Breast epithelium (tissue), 4 donors: ENCODE measurements around the gene PRTN3. TPM values are rescaled to one million over a fixed set of nuclear protein-coding genes. Genes with fewer than 3 reads are reported as not detected.

ENCODE experiments used
- DNase-seq, 2 donors: peaks; one replicate each; pipeline ENCODE4 v3.0.0-alpha.2; 2019; ENCODE audit warnings: low spot score in 2 of 2
- H3K27ac ChIP-seq, 2 donors: fragments of 200-600 bp; sonication (generic) in 1 of 2; one replicate each; pipeline ENCODE4 v1.5.1; 2016 to 2019; ENCODE audit warnings: mild to moderate bottlenecking in 1 of 2
- H3K27me3 ChIP-seq, 2 donors: fragments of 200-600 bp; sonication (generic) in 1 of 2; one replicate each; pipeline versions ENCODE4 v1.5.1 to v1.6.0; 2017 to 2019; ENCODE audit warnings: control low read depth in 1 of 2, mild to moderate bottlenecking in 1 of 2
- H3K36me3 ChIP-seq: fragments of 200-600 bp; one replicate; pipeline ENCODE4 v1.5.1; 2019
- H3K4me1 ChIP-seq, 2 donors: fragments of 200-600 bp; sonication (generic); one replicate each; pipeline ENCODE4 v1.5.1; 2016 to 2019; ENCODE audit warnings: control low read depth in 1 of 2
- H3K4me3 ChIP-seq, 3 donors: fragments of 200-600 bp; sonication (generic); 1 replicate in 2 of 3; 2 replicates in 1 of 3; pipeline ENCODE4 v1.5.1; 2016 to 2019; ENCODE audit warnings: mild to moderate bottlenecking in 3 of 3, moderate library complexity in 2 of 3
- H3K9me3 ChIP-seq, 2 donors: fragments of 200-600 bp; sonication (generic) in 1 of 2; one replicate each; pipeline ENCODE4 v1.5.1; 2016 to 2019; ENCODE audit warnings: control low read depth in 1 of 2
- POLR2A ChIP-seq: fragments of 450-650 bp; IDR thresholded peaks from one replicate; pipeline ENCODE4 v1.6.1; 2016; ENCODE audit warnings: antibody characterized with exemption, mild to moderate bottlenecking, moderate library complexity
- POLR2AphosphoS5 ChIP-seq, 3 donors: sonication (generic); formaldehyde crosslinking; IDR thresholded peaks; one replicate each; pipeline ENCODE4 v1.6.1; 2017; ENCODE audit warnings: antibody characterized with exemption in 3 of 3
- intact Hi-C: fragments of 100-400 bp; cut with DNase I; formaldehyde crosslinking; loops from one replicate; pipeline ENCODE4 v1.15.1; 2023; ENCODE audit warnings: low total_unique reads
- total RNA-seq, 3 donors: library from RNA; depleted of rRNA; stranded (reverse); fragments of >200 nt; gene quantifications; one replicate each; pipeline ENCODE4 v1.1.0, GENCODE V29; 2016
- TF ChIP-seq, protein P1 (sequence below), 3 donors: fragments of 450-650 bp; IDR thresholded peaks; one replicate each; pipeline ENCODE4 v1.5.1; 2016 to 2017; ENCODE audit warnings: antibody characterized with exemption in 3 of 3, mild to moderate bottlenecking in 3 of 3, moderate library complexity in 3 of 3

Gene PRTN3
- total RNA-seq, 3 donors from 2014 or later = 0.44 to 1.1 TPM; not detected in 1

DNA sequence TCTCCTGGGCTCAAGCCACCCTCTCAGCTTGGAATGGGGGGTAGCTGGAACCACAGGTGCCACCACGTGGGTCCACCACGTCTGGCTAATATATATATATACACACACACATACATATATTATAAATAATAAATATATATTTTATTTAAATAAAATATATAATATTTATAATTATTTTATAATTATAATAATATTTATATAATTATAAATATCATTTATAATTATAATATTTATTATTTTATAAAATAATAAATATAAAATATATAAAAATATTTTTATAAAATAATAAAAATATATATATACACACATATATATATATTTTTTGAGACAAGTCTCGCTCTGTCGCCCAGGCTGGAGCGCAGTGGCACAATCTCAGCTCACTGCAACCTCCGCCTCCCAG is 13.8 kb downstream of the PRTN3 start:
- DNase-seq = no peak
- no peaks in the 10 kb centered on the region for H3K9me3 ChIP-seq
- no peak overlapping the region for H3K27ac ChIP-seq
- no peaks in the 10 kb centered on the region for H3K4me1 ChIP-seq
- peaks cover 6 to 21% of the 10 kb centered on the region in 2 donors for H3K27me3 ChIP-seq
- intact Hi-C loops = no loop called here
- no peak overlapping the region for H3K4me3 ChIP-seq
- no peaks in the 10 kb centered on the region for H3K36me3 ChIP-seq
- TF ChIP-seq, protein P1, sequence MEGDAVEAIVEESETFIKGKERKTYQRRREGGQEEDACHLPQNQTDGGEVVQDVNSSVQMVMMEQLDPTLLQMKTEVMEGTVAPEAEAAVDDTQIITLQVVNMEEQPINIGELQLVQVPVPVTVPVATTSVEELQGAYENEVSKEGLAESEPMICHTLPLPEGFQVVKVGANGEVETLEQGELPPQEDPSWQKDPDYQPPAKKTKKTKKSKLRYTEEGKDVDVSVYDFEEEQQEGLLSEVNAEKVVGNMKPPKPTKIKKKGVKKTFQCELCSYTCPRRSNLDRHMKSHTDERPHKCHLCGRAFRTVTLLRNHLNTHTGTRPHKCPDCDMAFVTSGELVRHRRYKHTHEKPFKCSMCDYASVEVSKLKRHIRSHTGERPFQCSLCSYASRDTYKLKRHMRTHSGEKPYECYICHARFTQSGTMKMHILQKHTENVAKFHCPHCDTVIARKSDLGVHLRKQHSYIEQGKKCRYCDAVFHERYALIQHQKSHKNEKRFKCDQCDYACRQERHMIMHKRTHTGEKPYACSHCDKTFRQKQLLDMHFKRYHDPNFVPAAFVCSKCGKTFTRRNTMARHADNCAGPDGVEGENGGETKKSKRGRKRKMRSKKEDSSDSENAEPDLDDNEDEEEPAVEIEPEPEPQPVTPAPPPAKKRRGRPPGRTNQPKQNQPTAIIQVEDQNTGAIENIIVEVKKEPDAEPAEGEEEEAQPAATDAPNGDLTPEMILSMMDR (IDR thresholded peaks at IDR 0.05) = no peak
- TF ChIP-seq POLR2AphosphoS5 (IDR thresholded peaks at IDR 0.05) (no peak), POLR2A (no peak)

DNA sequence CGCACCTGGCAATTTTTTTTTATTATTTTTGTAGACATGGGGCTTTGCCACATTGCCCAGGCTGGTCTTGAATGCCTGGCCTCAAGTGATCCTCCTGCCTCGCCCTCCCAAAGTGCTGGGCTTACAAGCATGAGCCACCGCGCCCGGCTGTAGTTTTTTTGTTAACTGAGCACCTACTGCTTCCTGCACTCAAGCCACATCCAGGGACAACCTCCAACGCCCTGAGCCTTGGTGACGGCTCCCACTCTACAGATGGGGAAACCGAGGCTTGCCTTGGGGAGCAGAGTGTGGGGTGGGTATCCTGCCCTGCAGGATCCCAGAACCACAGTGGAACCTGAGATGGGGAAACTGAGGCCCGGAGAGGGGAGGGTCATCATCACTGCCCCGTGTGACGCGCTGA is 14.3 kb downstream of the PRTN3 start:
- no peak for DNase-seq
- H3K4me1 ChIP-seq = peaks cover 0 to 2% of the 10 kb centered on the region in 2 donors
- no peaks in the 10 kb centered on the region for H3K36me3 ChIP-seq
- no peaks in the 10 kb centered on the region for H3K9me3 ChIP-seq
- intact Hi-C loops = loop anchor here (5.0 kb wide), 2 partner anchors 62 to 127 kb away; partner anchors contain the start of genes KISS1R and WDR18
- H3K4me3 ChIP-seq = no peak overlapping the region
- no peak overlapping the region for H3K27ac ChIP-seq
- TF ChIP-seq, protein P1 (IDR thresholded peaks at IDR 0.05) = no peak
- TF ChIP-seq POLR2AphosphoS5 (IDR thresholded peaks at IDR 0.05) = no peak
- no peak for TF ChIP-seq POLR2A
- H3K27me3 ChIP-seq = peaks cover 6 to 21% of the 10 kb centered on the region in 2 donors

DNA sequence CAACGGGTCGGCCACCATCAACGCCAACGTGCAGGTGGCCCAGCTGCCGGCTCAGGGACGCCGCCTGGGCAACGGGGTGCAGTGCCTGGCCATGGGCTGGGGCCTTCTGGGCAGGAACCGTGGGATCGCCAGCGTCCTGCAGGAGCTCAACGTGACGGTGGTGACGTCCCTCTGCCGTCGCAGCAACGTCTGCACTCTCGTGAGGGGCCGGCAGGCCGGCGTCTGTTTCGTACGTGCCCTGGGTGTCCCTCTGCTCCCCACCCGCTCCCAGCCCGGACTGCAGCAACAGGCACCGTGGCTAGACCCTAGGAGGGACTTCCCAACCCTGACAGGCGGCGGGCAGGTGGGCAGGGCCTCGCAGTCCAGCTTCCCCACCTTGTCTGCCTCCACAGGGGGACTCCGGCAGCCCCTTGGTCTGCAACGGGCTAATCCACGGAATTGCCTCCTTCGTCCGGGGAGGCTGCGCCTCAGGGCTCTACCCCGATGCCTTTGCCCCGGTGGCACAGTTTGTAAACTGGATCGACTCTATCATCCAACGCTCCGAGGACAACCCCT is 14.8 kb downstream of the PRTN3 start:
- no peaks in the 10 kb centered on the region for H3K36me3 ChIP-seq
- TF ChIP-seq POLR2AphosphoS5 (IDR thresholded peaks at IDR 0.05) = no peak
- TF ChIP-seq, protein P1 (IDR thresholded peaks at IDR 0.05) = no peak
- no peak for TF ChIP-seq POLR2A
- no peaks in the 10 kb centered on the region for H3K9me3 ChIP-seq
- DNase-seq = no peak
- no peak overlapping the region for H3K27ac ChIP-seq
- peaks cover 0 to 7% of the 10 kb centered on the region in 2 donors for H3K4me1 ChIP-seq
- intact Hi-C loops = loop anchor here (5.0 kb wide), 2 partner anchors 62 to 127 kb away; partner anchors contain the start of genes KISS1R and WDR18
- H3K27me3 ChIP-seq = peaks cover 9 to 21% of the 10 kb centered on the region in 2 donors
- no peak overlapping the region for H3K4me3 ChIP-seq

DNA sequence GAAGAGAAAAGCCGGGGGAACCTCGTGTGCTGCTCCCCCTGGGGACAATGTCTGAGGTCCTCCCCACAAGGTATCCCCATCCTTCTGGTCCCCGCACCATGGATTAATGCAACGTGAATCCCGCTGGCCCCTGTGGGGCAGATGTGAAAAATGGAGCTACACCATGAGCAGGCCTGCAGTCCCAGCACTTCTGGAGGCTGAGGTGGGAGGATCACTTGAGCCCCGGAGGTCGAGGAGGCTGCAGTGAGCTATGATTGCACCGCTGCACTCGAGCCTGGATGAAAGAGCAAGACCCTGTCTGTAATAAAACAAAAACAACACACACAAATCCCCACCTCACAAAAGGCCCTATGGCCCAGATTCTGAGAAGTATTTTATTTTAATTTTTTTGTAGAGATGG is 17.5 kb downstream of the PRTN3 start:
- no peak overlapping the region for H3K4me3 ChIP-seq
- peaks cover 6 to 10% of the 10 kb centered on the region in 2 donors for H3K4me1 ChIP-seq
- H3K27me3 ChIP-seq = peaks cover 4% of the 10 kb centered on the region in 2 donors
- no peaks in the 10 kb centered on the region for H3K9me3 ChIP-seq
- TF ChIP-seq, protein P1 (IDR thresholded peaks at IDR 0.05) = no peak
- H3K27ac ChIP-seq = peak overlapping the region in 1 of 2 donors; percentile 75
- no peak for DNase-seq
- no peaks in the 10 kb centered on the region for H3K36me3 ChIP-seq
- intact Hi-C loops = loop anchor here (5.0 kb wide), 2 partner anchors 59 to 124 kb away; partner anchors contain the start of genes KISS1R and WDR18
